Measurements from ENCODE around the gene CCM2.
"Not testable (repeated sequence)": the region's sequence is repeated elsewhere in the genome, so short reads cannot be mapped to it uniquely, and the experiment has no call there.

The CCM2 gene

DNA sequence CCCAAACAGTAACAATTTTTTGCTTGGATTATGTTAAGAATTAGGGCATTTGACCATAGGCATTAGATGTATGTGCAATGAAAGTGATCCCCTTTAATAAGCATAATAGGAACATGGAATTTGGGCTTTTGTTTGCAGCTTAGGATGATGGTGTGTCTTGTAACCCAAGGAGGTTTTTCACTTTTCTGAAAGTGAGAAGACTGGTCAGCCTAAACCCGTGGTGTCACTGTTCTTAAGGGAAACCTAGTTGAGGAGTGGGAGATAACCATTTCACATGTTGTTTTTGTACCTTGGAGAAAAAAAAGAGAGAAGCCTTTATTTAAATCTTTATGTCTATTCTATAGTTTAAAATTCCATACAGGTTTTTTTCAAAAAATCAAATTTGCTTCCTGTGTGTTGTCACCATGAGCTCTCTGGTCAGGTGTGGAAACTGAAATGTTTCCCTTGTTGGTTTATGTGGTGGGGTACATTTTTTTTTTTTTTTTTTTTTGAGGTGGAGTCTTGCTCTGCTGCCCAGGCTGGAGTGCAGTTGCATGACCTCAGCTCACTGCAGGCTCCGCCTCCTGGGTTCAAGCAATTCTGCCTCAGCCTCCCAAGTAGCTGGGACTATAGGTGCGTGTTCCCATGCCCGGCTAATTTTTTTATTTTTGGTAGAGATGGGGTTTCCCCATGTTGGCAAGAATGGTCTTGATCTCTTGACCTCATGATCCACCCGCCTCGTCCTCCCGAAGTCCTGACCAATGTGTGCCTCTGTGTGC lies 7.7 kb downstream of the CCM2 start:
- FAIRE-seq, result no peak

DNA sequence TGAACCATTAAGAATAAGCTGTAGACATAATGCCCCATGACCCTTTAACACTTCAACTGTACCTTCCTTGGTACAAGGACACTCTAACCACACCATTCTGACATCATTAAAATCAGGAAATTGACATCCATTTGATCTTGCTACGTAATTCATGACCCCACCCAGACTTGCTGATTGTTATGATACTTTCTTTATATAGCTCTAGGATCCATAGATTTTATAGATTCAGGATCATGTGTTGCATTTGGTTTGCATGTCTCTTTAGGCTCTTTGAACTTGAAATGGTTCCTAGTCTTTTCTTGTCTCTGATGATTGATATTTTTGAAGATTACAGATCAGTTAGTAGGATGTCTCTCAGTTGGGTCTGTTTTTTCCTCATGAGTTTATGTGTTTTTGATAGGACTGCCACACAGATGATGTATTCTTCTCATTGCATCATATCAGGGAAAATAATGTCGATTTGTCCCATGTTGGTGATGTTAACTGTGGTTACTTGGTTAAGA lies 13.5 kb downstream of the CCM2 start:
- no peak for FAIRE-seq

DNA sequence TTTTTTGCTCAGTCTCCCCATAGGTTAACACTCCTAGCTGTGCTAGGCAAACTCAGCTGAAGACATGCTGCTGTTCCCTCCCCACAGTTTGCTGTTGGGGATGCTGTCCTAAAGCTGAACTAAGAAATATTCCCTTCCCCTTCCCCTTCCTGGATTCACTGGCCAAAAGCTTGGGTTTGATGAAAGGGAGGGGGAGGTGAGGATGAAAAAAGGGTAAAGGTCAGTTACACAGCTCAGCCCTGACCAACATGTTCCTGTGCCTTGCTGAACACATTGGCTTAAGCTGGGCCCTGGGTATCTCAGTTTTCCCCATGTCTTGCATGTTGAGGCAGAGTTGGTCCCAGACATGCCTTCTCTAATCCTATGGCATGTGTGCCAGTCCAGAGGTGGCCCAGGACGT lies 15.3 kb downstream of the CCM2 start:
- no peak for FAIRE-seq

DNA sequence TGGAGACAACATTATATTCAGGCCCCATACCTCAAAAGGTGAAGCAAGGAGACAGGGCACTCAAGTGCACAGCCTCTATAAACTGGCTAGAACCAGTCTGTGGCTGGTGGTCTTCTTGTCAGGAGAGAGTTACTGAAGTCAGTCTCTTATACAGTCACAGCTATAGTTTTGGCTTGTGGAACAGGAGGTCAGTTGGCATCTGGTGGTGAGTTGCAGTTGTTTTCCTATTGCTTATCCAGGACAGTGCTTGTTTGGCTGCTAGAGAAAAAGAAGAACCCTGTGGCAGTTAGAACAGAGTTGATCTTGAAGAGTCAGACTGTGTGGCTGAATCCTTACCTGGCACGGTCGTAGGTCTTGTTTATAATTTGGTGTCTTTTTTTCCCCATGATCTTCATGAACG lies 17.3 kb downstream of the CCM2 start:
- FAIRE-seq, result no peak

DNA sequence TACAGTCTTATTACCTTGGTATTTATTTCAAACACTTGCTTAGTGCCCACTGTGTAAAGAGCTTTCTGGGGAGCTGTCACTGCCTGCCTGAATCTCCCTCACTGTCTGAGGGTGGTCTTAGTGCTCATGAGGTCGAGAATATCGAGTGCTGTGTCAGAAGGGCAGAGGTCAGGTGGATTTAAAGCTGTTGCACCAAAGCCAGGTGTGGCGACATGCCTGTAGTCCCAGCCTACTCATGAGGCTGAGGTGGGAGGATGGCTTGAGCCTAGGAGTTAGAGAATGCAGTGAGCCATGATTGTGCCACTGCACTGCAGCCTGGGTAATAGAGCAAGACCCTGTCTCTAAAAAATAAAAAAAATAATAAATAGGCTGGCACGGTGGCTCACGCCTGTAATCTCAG lies 20.9 kb downstream of the CCM2 start:
- FAIRE-seq, result no peak

DNA sequence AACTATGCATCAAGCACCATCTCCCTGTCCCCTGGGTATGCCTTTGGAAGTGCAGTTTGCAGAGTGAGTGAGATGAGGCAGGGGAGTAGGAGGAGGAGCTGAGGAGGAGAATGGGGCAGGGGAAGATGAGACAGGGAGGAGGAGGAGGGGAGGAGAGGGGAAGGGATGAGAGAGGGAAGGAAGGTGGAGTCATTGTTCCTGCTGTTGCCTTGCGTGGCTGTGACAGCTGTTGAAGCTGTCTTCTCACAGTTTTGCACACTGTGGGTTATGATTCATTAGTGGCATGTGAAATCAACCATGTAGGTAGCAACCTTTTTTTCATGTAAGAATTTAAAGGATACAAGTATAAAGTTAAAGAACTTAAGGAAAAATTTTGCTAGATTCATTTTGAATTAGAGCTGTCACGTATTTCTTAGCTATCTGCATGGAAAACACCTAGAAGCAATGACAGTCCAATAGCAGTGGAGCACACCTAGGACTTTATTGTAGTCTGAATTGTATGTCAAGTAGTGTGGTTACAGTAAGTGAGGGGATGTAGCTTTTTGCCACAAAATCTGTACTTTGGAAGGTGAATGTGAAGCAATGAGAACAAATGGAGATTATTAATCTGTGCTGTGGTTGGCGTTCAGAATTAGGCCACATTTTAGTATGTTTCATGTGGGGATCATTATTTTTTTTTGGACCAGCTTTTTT lies 21.7 kb downstream of the CCM2 start:
- FAIRE-seq, result no peak

DNA sequence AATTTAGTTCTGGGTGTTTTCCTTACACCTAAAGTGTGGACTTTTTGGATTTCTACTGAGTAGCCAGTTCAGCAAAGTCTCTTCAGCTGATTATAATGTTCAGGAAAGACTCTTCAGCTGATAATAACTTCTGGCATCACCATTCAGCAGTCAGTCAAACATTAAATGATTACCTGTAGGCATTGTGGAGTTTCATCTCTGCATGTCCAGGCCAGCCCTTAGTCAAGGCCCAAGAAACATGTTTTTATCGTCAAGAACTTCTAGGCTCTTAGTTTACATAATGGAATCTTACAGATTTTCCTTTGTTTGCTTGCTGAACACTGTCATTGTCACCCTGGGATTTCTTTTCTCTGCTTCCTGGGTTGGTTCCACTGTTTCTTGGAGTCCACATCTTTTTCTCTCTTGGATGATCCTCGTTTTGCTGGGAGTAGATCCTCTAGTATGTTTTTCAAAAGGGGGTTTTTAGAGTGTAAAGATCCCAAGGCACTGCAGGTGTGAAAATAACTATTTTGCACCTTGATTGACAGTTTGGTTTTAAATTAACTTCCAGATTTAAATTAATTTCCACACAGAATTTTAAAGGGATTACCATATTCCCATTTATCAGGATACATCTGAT lies 24.2 kb downstream of the CCM2 start:
- FAIRE-seq, result no peak

DNA sequence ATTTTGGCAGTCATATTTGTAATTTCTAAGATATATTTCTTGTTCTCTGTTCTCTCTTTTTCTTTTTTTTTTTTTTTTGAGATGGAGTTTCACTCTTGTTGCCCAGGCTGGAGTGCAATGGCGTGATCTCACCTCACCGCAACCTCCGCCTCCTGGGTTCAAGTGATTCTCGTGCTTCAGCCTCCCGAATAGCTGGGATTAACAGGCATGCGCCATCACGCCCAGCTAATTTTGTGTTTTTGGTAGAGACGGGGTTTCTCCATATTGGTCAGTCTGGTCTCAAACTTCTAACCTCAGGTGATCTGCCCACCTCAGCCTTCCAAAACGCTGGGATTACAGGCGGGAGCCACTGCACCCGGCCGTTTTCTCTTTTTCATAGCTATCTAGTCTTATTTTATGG lies 25.5 kb downstream of the CCM2 start:
- not testable (repeated sequence) for FAIRE-seq

DNA sequence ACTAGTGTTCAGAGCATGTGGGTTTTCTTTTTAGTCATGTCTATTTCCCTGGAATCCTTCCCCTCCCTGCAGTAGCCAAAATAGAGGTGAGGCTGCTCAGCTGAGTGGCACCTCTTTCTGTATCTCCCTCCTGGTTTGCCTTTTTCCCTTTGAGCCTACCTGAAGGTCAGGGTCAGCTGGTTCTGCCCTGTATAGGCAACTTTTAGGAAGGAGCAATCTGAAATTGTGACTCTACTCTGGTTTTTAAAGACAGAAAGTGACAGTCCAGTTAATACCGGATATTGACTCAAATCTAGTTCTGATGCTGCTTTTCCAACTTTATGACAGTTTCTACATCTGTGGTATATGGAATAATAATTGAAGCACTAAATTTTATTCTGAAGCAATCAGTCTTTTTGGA lies 26.0 kb downstream of the CCM2 start:
- no peak for FAIRE-seq

DNA sequence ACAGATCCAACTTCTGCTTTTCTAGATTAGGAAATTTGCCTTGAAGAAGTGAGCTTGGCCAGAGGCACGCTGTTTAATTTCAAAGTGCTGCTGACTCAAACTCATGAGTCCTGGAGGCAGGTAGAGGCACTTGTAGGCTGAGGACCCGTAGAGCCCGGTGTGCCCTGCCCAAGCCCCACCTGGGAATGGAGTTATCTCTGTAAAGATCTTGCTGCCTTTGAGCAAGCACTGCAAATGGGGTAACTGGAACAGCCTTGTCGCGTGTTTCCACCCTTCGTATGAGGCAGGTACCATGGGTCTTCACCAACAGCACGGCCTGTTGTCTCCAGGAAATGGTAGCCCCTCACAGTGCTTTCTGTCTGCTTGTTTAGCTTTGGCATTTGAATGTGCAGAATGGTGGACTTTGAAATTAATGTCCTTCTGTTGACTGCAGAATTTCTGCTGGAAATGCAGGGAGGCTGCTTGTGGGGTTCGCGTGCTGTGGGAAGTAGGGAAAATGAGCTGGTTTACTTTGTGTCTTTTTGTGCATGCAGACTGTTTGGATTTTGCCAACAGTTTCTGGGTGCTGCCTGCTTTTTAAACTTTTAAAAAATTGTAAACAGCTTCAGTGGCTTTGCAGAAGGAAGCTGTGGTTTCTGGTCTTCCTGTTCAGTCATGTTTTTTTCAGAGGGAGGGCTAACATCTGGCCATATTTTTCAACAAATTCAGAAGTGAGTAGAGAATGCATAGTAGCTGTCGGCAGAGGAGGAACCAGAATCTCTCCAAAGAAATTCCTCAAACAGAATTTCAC lies 27.2 kb downstream of the CCM2 start:
- no peak for FAIRE-seq

DNA sequence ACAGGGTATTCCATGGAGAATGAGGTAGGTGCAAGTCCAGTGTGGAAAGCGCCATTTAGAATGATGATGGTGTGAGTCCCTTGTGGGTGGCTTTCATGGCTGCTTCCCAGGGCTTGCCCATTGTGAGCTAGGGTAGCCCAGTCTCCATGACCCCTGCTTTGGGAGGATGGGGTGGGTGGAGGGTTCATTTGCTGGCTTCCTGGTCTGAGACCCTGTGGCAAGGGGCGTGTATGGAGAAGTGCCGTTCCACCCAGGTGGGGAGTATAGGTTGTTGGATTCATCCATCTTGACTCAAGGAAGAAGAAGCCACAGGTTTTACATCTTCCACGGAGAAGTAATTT lies 27.7 kb downstream of the CCM2 start:
- no peak for FAIRE-seq

DNA sequence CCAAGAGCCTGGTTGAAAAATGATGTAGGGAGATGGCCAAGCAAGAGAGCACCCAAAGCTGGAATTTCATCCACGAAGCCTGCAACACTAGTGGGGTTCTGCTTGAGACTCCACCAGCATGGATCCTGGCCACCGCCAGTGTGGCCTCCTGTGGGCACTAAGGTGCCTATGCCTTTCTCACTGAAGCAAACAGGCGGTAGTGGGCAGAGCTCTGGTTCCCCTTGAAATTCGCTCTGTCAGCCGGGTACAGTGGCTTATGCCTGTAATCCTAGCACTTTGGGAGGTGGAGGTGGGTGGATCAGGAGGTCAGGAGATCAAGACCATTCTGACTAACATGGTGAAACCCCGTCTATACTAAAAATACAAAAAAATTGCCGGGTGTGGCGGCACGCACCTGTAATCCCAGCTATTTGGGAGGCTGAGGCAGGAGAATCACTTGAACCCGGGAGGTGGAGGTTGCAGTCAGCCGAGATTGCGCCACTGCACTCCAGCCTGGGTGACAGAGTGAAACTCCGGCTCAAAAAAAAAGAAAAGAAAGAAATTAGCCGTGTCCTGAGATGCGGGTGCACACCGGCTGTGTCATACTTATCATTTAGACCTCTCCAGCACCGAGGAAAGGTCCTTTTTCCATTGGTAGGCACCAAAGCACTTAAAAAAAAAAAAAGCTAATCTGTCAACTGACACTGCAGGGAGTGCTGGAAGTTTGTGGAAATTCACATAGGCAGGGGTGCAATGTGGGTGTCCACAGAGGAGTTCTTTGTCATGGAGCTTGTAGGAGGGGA lies 28.3 kb downstream of the CCM2 start:
- FAIRE-seq, result no peak

DNA sequence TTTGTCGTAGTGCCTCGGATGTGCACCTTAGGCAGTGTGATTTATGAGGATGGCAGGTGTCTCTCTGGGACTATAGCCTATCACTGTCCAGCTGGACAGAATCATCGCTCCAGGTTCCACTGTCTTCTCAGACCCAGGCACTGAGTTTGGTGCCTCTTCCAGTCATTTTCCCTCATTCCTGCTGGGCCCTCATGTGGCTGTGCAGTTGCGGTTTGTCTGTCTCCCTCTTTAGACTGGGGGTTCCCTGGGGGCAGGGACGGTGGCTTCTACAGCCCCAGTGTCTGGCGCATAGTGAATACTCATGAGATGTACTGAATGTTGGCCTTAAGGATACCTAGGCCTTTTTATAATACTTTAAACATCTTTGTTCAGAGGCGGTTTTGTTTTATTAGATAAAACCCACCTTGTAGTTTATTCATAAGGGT lies 28.9 kb downstream of the CCM2 start:
- no peak for FAIRE-seq

DNA sequence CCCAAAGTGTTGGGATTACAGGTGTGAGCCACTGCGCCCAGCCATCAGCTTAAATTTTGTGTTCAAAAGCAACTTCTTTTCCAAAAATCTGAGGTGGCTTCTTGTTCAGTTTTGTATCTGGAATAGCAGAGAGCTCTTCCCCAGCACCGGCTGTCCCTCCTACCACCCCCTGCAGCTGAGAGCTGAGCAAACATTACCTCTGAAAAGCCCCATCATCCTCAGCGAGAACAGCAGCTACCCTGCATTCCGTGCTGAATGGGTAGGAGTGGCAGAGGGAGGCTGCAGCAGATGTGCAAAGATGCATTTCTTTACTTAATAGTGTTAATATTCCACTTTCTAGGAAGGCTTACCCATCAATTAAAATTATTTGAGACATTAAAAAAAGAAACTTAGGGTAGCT lies 31.8 kb downstream of the CCM2 start:
- FAIRE-seq, result no peak

DNA sequence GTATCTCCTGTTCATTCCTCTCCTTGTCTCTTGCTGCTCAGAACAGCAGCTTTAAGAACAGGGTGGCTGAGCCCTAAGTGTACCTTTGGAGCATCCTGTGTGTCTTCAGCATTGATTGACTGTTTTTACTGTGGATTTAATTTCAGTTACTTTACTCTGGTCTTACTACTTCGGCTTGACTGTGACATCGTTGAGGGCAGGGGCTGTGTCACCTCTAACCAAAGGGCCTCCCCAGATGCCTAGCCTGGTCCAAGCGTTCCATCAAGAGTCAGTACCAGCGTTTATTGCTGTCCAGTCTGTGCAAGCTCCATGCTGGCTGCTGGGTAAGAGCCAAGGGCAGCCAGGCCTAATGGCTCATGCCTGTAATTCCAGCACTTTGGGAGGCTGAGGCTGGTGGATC lies 32.4 kb downstream of the CCM2 start:
- FAIRE-seq, result no peak

DNA sequence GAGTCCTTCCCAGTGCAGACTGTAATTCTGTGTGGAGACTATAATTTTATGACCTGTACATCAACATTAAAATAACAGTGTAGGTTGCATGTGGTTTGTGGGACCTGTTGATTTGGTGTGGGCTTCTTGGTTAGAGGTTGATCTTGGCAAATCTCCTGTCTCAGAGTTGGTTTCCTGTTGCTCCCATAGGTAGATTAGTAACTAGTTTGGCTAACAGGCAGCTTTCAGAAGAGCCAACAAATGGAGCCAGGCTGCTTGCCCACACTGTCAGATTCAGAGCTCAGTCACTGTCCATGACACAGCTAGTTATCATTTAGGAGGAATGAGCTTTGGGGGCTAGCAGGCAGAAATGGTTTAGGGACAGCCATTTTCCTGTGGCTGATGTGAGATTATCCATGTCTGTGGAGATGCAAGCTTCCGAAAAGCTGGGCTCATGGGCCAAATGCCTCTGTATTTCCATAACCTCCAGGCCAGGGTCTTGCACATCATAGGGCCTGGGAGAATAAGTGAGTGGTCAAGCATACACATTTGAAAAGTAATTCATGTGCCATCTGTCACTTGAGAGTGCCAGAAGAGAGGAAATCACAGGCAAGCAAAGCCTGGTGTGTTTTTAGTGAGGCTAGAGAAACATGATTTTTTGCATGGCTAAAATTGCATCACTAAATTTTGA lies 33.4 kb downstream of the CCM2 start:
- FAIRE-seq, result no peak

DNA sequence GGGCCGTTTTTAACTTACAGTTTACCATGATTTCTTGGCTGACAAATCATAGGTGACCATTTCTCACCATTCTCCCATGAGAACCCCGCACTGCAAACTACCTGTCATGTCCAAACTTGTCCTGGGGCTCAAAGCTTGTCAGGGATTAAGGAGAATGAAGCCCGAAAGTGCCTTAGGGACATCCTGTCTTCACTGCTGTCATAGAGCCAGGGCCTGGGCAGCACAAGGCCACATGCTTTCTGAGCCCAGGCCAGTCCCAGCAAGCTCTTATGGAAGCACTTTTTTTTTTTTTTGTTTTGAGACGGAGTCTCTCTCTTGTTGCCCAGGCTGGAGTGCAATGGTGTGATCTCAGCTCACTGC lies 33.9 kb downstream of the CCM2 start:
- no peak for FAIRE-seq

DNA sequence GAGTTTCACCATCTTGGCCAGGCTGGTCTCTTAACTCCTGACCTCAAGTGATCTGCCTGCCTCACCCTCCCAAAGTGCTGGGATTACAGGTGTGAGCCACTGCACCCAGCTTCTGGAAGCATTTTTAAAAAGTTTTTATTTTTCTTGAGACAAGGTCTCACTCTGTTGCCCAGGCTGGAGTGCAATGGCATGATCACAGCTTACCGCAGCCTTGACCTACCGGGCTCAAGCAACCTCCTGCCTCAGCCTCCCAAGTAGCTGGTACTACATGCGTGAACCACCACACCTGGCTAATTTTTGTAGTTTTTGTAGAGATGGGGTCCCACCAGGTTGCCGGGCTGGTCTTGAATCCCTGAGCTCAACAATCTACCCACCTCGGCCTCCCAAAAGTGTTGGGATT lies 34.7 kb downstream of the CCM2 start:
- FAIRE-seq, result not testable (repeated sequence)

DNA sequence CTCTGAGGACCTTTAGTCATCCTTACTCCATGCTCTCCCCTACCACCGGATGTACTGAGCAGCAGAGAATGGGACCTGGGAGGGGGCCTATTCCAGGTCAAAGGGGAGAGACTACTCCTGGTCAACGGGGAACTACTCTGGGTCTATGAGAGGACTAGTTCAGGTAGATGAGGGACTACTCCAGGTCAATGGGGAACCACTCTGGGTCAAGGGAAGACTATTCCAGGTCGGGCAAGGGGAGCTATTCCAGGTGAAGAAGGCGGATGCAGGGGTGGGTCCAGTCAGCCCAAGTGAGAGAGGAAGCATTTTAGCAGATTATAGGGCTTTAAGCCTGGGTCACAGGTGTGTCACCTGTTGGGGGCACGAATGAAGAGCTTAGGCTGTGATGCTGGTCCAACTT lies 35.4 kb downstream of the CCM2 start:
- FAIRE-seq, result no peak

DNA sequence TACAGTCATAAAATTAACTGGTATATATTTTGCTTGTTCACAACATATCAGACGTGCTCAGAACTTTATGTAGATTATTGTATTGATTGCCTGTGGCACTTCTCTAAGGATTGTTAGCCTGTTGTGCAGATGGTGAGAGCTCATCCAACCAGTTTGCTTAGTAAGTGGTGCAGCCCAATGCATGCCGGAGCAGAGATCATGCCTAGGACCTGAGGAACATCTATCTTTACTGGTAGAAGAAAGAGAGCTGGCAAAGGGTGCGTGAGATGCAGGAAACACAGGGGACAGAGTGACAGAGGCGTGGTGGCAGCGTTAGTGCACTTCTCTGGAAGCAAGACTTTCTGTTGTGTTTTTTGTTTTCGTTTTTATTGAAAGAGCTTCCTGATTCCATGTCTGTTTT lies 35.9 kb downstream of the CCM2 start:
- no peak for FAIRE-seq

DNA sequence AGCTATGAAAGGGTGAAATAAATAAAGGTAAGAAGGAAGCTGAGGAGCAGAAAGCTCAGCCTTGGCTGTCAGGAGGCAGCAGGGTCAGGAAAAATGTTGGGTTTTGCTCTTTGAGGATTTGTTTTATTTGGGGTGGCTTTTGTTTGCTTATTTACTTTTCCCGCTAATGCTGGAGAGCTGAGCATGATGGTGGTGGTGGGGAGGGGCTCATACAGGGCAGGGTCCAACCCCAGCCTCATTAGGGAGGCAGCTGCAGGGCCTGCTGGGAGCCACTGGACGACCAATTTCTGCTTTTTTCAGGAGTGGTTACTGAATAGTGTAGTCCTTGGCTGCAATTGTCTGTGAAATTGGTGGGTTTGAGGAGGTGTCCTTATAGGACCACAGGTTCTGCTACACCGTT lies 36.3 kb downstream of the CCM2 start:
- no peak for FAIRE-seq

DNA sequence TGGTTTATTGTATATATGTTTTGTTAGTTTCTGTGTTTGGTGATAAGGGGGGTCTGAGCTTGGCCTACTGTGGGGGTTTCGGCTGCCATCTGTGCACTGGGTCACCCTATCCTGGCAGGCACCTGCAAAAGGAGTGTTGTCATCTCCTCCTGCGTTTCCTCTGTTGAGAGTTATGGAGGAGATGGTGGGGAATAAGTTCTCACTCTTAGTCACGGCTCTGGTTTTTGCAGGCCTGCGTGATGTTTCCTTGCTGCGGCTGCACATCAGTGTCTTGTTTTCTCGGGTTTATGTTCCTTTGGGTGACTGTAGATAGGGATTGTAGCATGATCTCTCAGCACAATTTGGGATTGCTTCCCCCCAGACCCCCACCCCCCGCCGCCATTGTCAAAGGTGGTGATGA lies 36.8 kb downstream of the CCM2 start:
- no peak for FAIRE-seq

Measured in G401.6 (cell line).